Measurements from ENCODE around the gene CFAP251.

CFAP251 gene

DNA sequence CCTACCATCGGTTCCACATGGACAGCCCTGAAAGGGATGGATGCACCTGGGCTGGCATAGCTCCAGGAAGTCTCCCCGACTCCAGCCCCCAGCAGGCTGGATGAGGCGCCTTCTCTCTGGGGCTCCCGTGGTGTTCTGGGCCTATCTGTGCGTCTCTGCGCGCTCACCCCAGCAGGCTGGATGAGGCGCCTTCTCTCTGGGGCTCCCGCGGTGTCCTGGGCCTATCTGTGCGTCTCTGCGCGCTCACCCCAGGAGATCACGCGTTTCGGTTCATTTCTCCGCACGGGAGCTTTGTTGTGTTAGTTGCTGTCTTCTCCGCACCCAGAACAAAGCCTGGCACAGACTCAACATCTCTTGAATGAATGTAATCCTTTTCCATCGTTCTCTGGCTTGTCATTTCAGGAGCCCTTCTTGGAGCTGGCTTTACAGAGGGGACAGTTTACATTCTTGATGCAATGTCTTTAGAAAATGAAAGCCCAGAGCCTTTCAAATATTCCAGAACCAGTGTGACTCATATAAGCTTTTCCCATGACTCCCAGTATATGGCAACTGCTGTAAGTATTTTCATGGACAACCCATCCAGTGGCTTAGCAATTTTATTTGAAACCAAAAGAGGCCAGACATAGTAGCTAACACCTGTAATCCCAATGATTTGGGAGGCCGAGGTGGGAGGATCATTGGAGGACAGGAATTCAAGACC lies 40.3 kb downstream of the CFAP251 start:
- DNase-seq (ENCODE audit: low read depth, low spot score), result no peak
- no CpG with 5 or more reads among the region's 21 CpGs for WGBS (ENCODE audit: insufficient coverage, insufficient read length)
- H3K4me3 ChIP-seq (ENCODE audit: low read length), result no peak overlapping the region
- H3K27me3 ChIP-seq (ENCODE audit: control insufficient read depth, insufficient read depth, low read length), result no peaks in the 10 kb centered on the region
- H3K36me3 ChIP-seq (ENCODE audit: control insufficient read depth, insufficient read depth, low read length), result no peaks in the 10 kb centered on the region
- H3K9me3 ChIP-seq (ENCODE audit: control insufficient read depth, insufficient read depth, low read length), result no peaks in the 10 kb centered on the region
- H3K4me1 ChIP-seq (ENCODE audit: control insufficient read depth, insufficient read depth, low read length), result peaks cover 1% of the 10 kb centered on the region; the same call in 1 of the 2 replicates
- no peak overlapping the region for H3K27ac ChIP-seq (ENCODE audit: low read length)

DNA sequence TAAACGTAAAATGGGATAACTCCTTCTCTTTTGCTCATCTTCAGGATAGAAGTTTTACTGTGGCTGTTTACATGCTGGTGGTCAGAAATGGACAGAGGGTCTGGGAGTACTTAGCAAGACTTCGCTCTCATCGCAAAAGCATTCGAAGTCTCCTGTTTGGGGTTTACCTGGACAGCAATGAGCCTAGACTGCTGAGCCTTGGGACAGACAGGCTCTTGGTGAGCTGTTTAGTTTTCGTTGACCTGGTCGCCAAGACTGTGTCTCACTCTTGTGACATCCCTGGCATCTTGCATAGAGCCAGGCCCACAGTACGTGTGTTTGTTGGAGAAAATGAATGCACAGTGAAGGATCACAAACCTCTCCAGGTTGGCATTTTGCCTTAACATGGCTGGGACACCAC lies 42.1 kb downstream of the CFAP251 start:
- WGBS (ENCODE audit: insufficient coverage, insufficient read length), result no CpG with 5 or more reads among the region's 7 CpGs

DNA sequence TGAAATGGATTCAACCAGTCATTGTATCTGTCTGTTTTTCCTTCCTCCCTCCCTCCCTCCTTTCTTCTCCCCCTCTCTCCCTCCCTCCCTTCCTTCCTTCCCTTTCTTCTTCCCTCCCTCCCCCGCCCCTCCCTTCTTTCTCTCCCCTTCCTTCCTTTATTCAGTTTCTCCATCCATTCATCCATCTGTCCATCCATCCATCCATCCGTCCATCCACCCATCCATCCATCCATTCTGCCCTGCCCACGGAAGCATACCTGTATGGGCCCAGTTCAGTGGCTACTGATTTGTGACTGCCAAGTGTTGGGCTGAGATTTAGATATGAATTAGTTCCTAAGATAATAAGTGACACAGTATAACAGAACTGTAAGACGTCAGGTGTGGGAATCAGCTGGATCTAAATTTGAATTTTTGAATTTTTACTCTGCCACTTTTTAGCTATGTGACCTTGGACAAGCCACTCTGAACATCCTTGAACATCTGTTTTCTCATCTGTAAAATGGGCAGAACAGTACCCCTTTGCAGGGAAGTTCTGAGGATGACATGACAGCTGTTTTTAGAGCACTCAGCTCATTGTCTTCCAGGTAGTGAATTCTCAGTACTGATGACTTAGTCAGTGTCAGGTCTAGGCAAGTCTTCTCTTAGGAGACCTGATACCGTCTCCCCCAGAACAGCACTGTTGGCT lies 42.9 kb downstream of the CFAP251 start:
- no CpG with 5 or more reads among the region's 5 CpGs for WGBS (ENCODE audit: insufficient coverage, insufficient read length)
- peaks cover 1% of the 10 kb centered on the region; the same call in 1 of the 2 replicates for H3K4me1 ChIP-seq (ENCODE audit: control insufficient read depth, insufficient read depth, low read length)
- H3K4me3 ChIP-seq (ENCODE audit: low read length), result no peak overlapping the region
- no peak overlapping the region for H3K27ac ChIP-seq (ENCODE audit: low read length)
- no peak for DNase-seq (ENCODE audit: low read depth, low spot score)
- no peaks in the 10 kb centered on the region for H3K9me3 ChIP-seq (ENCODE audit: control insufficient read depth, insufficient read depth, low read length)
- no peaks in the 10 kb centered on the region for H3K36me3 ChIP-seq (ENCODE audit: control insufficient read depth, insufficient read depth, low read length)
- no peaks in the 10 kb centered on the region for H3K27me3 ChIP-seq (ENCODE audit: control insufficient read depth, insufficient read depth, low read length)

More for the DNA sequence above, 42.1 kb downstream of the CFAP251 start:
- H3K27me3 ChIP-seq (ENCODE audit: control insufficient read depth, insufficient read depth, low read length), result no peaks in the 10 kb centered on the region
- no peaks in the 10 kb centered on the region for H3K9me3 ChIP-seq (ENCODE audit: control insufficient read depth, insufficient read depth, low read length)
- no peak overlapping the region for H3K27ac ChIP-seq (ENCODE audit: low read length)
- no peaks in the 10 kb centered on the region for H3K36me3 ChIP-seq (ENCODE audit: control insufficient read depth, insufficient read depth, low read length)
- DNase-seq (ENCODE audit: low read depth, low spot score), result no peak
- no peak overlapping the region for H3K4me3 ChIP-seq (ENCODE audit: low read length)
- H3K4me1 ChIP-seq (ENCODE audit: control insufficient read depth, insufficient read depth, low read length), result peaks cover 1% of the 10 kb centered on the region; the same call in 1 of the 2 replicates

DNA sequence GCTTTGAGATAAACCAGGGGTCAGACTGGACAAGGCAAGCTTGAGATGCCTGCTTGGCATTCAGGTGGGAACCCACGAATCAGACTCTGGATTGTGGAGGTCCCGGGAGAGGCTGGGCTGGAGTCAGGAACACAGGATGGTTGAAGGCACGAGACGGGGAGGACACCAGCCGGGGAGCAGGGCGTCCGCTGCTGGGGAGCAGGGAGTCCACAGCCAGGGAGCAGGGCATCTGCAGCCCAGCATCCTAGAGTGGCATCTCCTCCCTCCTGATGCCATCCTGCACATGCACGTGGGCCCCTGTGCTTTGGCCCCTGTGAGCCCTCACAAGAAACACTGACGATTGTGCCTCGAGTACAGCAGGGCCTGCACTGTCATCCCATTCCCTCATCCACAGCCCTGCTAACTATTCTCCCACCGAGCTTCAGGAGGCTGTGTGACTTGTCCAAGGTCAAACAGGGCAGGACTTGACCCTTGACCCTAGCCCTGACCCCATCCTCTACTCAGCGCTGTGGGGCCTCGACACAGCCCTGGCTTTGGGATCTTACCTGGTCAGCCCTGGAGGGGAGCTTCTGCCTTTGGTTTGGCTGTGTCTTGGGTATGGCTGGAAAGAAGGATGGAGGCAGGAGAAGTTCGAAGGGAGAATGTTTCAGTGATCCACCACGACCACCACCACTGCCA lies 45.1 kb downstream of the CFAP251 start:
- Histone ChIP-seq H3K9me3 (ENCODE audit: control insufficient read depth, insufficient read depth, low read length) (no peaks in the 10 kb centered on the region), H3K27me3 (ENCODE audit: control insufficient read depth, insufficient read depth, low read length) (no peaks in the 10 kb centered on the region), H3K36me3 (ENCODE audit: control insufficient read depth, insufficient read depth, low read length) (no peaks in the 10 kb centered on the region), H3K4me1 (ENCODE audit: control insufficient read depth, insufficient read depth, low read length) (no peaks in the 10 kb centered on the region), H3K27ac (ENCODE audit: low read length) (no peak overlapping the region), H3K4me3 (ENCODE audit: low read length) (no peak overlapping the region)
- DNase-seq (ENCODE audit: low read depth, low spot score), result no peak
- WGBS (ENCODE audit: insufficient coverage, insufficient read length), result no CpG with 5 or more reads among the region's 15 CpGs

DNA sequence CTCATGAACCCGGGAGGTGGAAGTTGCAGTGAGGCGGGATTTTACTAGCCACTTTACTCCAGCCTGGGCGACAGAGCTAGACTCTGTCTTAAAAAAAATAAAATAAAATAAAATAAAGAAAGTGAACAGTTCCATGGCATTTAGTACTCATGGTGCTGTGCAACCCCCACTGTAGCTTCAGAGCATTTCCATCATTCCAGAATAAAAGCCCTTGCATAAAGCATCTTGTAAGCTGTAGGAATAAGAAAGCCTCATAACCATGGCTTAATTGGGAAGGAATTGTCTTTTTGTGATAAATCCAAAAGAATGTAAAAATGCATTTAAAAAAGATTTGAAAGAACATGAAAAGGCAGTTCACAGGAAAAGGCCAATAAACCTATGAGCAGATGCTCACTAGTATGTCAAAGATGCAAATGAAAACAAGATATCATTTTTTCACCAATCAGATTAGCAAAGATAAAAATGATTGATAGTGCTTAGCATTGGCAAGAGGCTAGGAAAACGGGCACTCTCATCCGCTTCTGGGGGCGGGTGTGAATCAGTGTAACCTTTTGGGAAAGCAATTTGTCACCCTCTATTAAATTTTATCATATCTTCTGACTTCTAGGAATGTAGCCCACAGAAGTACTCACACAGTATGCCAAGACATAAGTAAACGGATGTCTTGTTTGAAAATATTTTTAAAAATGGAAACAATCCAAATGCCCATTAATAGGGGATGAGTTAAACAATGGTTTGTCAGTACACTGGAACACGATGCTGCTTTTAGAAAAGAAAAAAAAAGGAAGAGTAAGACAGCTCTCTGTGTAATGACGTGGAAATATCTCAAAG lies 46.6 kb downstream of the CFAP251 start:
- Histone ChIP-seq H3K4me1 (ENCODE audit: control insufficient read depth, insufficient read depth, low read length) (no peaks in the 10 kb centered on the region), H3K9me3 (ENCODE audit: control insufficient read depth, insufficient read depth, low read length) (no peaks in the 10 kb centered on the region), H3K36me3 (ENCODE audit: control insufficient read depth, insufficient read depth, low read length) (no peaks in the 10 kb centered on the region), H3K27me3 (ENCODE audit: control insufficient read depth, insufficient read depth, low read length) (no peaks in the 10 kb centered on the region), H3K27ac (ENCODE audit: low read length) (no peak overlapping the region), H3K4me3 (ENCODE audit: low read length) (no peak overlapping the region)
- no CpG with 5 or more reads among the region's 9 CpGs for WGBS (ENCODE audit: insufficient coverage, insufficient read length)
- no peak for DNase-seq (ENCODE audit: low read depth, low spot score)

DNA sequence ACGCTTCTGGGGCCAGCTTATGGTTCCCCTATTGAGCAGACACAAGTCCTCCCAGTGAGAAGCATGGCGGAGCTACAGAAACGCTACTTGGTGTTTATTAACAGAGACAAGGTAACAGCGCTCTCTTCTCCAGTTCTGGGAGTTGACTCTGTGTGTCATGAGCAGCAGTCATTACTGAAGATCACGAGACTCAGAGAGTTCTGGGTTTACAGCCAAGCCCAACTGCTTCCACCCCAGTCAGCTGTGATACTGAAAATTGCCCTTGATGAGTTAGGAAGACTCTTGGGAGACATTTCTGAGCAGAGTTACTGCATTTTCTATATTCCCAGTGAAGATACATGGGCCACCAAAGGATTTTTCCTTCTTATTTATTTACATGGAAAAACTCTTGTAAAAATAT lies 48.6 kb downstream of the CFAP251 start:
- Histone ChIP-seq H3K4me1 (ENCODE audit: control insufficient read depth, insufficient read depth, low read length) (no peaks in the 10 kb centered on the region), H3K27ac (ENCODE audit: low read length) (no peak overlapping the region), H3K4me3 (ENCODE audit: low read length) (no peak overlapping the region), H3K9me3 (ENCODE audit: control insufficient read depth, insufficient read depth, low read length) (no peaks in the 10 kb centered on the region), H3K27me3 (ENCODE audit: control insufficient read depth, insufficient read depth, low read length) (no peaks in the 10 kb centered on the region), H3K36me3 (ENCODE audit: control insufficient read depth, insufficient read depth, low read length) (no peaks in the 10 kb centered on the region)
- no peak for DNase-seq (ENCODE audit: low read depth, low spot score)
- WGBS (ENCODE audit: insufficient coverage, insufficient read length), result no CpG with 5 or more reads among the region's 5 CpGs

DNA sequence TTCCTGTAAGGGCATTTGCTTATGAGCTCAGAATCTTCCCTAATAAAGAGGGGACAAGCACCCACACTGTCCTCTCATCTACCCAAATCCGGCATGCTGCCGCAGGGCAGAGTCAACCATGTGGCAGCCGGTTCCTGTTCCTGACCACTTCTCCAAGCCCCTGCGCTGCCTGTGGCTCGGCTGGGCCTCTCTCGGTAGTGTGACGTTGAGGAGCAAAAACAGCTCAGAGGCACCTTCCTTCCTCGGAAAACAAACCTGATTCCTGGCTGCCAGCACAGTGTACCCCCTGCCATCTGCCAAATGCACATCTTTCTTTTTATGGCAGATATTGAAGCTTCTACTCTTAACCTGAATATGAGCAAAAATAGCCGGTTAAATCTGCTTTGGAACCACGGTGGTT lies 50.5 kb downstream of the CFAP251 start:
- Histone ChIP-seq H3K27ac (ENCODE audit: low read length) (no peak overlapping the region), H3K27me3 (ENCODE audit: control insufficient read depth, insufficient read depth, low read length) (no peaks in the 10 kb centered on the region), H3K4me3 (ENCODE audit: low read length) (no peak overlapping the region), H3K9me3 (ENCODE audit: control insufficient read depth, insufficient read depth, low read length) (no peaks in the 10 kb centered on the region), H3K36me3 (ENCODE audit: control insufficient read depth, insufficient read depth, low read length) (no peaks in the 10 kb centered on the region), H3K4me1 (ENCODE audit: control insufficient read depth, insufficient read depth, low read length) (no peaks in the 10 kb centered on the region)
- DNase-seq (ENCODE audit: low read depth, low spot score), result no peak
- WGBS (ENCODE audit: insufficient coverage, insufficient read length), result no CpG with 5 or more reads among the region's 10 CpGs

DNA sequence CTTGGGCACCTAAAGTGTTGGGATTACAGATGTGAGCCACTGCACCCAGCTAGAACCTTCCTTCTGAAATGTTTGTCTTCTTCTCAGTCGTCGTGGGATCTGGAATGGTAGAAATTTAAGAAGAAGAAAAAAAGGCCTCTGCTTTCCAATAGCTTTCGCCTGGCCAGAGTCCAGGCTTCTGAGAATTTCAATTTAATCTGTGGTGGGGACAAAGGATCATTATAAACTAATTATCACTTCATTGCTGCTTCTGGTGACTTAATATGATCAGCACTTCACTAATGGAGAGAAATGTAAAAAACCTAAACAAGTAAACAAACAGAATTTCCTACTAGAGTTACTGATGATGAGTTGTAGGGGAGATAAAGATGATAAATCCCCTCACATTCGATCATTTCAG lies 51.3 kb downstream of the CFAP251 start:
- no peaks in the 10 kb centered on the region for H3K36me3 ChIP-seq (ENCODE audit: control insufficient read depth, insufficient read depth, low read length)
- no peak overlapping the region for H3K4me3 ChIP-seq (ENCODE audit: low read length)
- H3K4me1 ChIP-seq (ENCODE audit: control insufficient read depth, insufficient read depth, low read length), result no peaks in the 10 kb centered on the region
- no peak for DNase-seq (ENCODE audit: low read depth, low spot score)
- no CpG with 5 or more reads among the region's 4 CpGs for WGBS (ENCODE audit: insufficient coverage, insufficient read length)
- H3K27ac ChIP-seq (ENCODE audit: low read length), result no peak overlapping the region
- no peaks in the 10 kb centered on the region for H3K9me3 ChIP-seq (ENCODE audit: control insufficient read depth, insufficient read depth, low read length)
- no peaks in the 10 kb centered on the region for H3K27me3 ChIP-seq (ENCODE audit: control insufficient read depth, insufficient read depth, low read length)

DNA sequence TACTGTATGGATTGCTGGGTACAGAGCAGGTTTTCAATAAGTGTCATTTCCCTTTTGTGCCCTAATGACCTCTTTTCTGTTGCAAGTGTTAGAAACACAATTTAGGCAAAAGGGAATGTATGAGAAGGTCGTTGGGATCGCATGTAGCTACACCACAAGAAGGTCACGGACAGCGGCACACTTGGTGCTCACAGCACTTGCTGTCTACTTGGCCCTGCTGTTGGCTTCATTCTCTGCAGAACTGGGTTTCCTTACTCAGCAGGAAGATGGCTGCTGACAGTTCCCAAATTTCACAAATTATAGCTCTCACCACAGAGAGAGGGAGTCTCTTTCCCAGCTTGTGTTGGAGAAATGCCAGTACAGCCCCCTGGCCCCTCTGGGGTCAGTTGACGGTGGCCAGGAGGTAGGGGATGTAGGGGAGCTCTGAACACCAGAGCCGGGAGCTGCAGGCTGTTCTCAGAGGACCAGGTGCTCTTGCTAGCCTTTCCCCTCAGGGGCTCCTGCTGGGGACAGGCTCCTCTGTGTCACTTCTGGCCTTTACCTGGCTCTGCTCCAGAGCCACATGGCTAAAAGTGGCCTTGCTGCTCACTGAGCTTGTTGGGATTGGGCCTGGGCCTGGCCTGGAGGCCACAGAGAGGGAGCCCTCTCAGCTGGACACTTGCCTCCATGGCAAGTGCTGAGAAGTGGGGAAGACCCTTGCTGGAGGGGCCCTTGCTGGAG lies 52.3 kb downstream of the CFAP251 start:
- Histone ChIP-seq H3K9me3 (ENCODE audit: control insufficient read depth, insufficient read depth, low read length) (no peaks in the 10 kb centered on the region), H3K4me3 (ENCODE audit: low read length) (no peak overlapping the region), H3K36me3 (ENCODE audit: control insufficient read depth, insufficient read depth, low read length) (no peaks in the 10 kb centered on the region), H3K27me3 (ENCODE audit: control insufficient read depth, insufficient read depth, low read length) (no peaks in the 10 kb centered on the region), H3K27ac (ENCODE audit: low read length) (no peak overlapping the region), H3K4me1 (ENCODE audit: control insufficient read depth, insufficient read depth, low read length) (no peaks in the 10 kb centered on the region)
- WGBS (ENCODE audit: insufficient coverage, insufficient read length), result no CpG with 5 or more reads among the region's 6 CpGs
- DNase-seq (ENCODE audit: low read depth, low spot score), result no peak
